BE2C (cell line): ENCODE data around the gene SH3PXD2B.

Source experiments
- DNase-seq: peaks from one replicate; pipeline ENCODE4 v3.0.0-alpha.2; 2020
- H3K27me3 ChIP-seq: fragments of 250-450 bp; sonication (Bioruptor Pico); 2 replicates; pipeline ENCODE4 v1.5.1; 2020; ENCODE audit warnings: mild to moderate bottlenecking
- H3K36me3 ChIP-seq: fragments of 250-450 bp; sonication (Bioruptor Pico); 2 replicates; pipeline ENCODE4 v1.5.1; 2020; ENCODE audit warnings: mild to moderate bottlenecking
- H3K4me1 ChIP-seq: fragments of 250-450 bp; sonication (Bioruptor Pico); 2 replicates; pipeline ENCODE4 v1.5.1; 2020
- H3K4me3 ChIP-seq: 2 replicates; pipeline ENCODE4 v1.5.1; 2011; ENCODE audit warnings: low read depth, low read length
- H3K9me3 ChIP-seq: fragments of 250-450 bp; sonication (Bioruptor Pico); 2 replicates; pipeline ENCODE4 v1.5.1; 2020
- TF ChIP-seq, protein P1 (sequence below): IDR thresholded peaks from 2 replicates; pipeline ENCODE4 v1.5.1; 2012; ENCODE audit warnings: mild to moderate bottlenecking, low read depth, low read length

Gene SH3PXD2B

DNA sequence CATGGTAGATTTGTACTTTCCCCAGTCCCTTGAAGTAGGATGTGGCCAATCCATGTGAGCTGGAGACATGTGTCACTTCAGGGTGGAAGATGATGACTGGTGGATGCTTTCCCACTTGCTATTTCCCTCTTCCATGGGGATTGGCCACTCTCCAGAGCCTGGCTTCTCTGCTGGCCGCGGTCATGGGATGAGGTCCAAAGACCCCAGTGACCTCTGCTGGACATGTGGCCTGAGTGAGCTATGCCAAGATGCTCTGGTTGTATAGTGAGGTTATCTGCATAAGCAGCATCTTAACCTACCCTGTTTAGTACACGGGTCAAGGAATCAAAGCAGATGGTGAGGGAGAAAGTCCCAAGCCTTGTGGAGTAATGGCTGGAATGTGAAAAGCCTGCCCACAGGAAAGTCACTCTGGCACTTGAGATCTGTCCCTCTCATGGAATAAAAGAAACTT is 47.1 kb downstream of the SH3PXD2B start:
- H3K4me3 ChIP-seq: no peak overlapping the region
- H3K9me3 ChIP-seq: no peaks in the 10 kb centered on the region
- no peaks in the 10 kb centered on the region for H3K4me1 ChIP-seq
- DNase-seq: no peak
- TF ChIP-seq, protein P1, sequence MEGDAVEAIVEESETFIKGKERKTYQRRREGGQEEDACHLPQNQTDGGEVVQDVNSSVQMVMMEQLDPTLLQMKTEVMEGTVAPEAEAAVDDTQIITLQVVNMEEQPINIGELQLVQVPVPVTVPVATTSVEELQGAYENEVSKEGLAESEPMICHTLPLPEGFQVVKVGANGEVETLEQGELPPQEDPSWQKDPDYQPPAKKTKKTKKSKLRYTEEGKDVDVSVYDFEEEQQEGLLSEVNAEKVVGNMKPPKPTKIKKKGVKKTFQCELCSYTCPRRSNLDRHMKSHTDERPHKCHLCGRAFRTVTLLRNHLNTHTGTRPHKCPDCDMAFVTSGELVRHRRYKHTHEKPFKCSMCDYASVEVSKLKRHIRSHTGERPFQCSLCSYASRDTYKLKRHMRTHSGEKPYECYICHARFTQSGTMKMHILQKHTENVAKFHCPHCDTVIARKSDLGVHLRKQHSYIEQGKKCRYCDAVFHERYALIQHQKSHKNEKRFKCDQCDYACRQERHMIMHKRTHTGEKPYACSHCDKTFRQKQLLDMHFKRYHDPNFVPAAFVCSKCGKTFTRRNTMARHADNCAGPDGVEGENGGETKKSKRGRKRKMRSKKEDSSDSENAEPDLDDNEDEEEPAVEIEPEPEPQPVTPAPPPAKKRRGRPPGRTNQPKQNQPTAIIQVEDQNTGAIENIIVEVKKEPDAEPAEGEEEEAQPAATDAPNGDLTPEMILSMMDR: no peak
- H3K27me3 ChIP-seq: no peaks in the 10 kb centered on the region
- no peaks in the 10 kb centered on the region for H3K36me3 ChIP-seq

DNA sequence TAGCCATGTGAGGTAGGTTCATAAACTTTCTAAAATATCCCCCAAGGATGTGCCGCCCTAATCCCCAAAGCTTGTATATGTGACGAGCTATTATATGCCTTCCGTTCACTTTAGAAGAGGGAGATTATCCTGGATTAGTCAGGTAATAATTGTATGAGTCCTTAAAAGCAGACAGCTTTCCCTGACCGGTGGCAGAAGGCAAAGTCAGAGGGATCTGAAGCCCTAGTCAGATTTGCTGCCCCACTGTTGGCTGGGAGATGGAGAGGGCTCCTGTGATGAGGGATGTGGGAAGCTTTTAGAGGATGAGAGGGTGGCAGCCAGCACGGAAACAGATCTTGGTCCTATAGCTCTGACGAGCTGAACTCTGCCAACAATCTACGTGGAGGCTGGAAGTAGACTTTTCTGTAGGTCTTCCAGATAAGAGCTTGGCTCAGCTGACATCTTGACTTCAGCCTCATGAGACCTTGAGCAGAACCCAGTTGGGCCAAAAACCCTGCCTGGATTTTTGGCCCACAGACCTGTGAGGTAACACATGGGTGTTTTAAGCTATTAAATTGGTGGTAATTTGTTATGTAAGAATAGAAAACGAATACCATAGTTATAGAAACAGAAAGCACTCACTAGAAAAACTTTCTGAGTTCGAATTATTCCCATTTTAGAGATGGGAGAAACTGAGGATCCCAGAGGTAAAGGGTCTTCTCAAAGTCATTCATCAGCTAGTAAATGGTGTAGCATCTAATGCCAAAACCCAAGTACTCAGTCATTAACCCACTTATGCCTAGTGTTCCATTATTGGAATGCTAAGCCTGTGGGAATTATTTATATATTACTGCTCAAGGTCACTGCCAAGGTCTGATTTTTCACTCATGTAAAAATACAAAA is 48.9 kb downstream of the SH3PXD2B start:
- no peak overlapping the region for H3K4me3 ChIP-seq
- no peaks in the 10 kb centered on the region for H3K36me3 ChIP-seq
- DNase-seq: no peak
- no peaks in the 10 kb centered on the region for H3K9me3 ChIP-seq
- TF ChIP-seq, protein P1: no peak
- peaks cover 1% of the 10 kb centered on the region; the same call in 1 of the 2 replicates for H3K4me1 ChIP-seq
- H3K27me3 ChIP-seq: no peaks in the 10 kb centered on the region

DNA sequence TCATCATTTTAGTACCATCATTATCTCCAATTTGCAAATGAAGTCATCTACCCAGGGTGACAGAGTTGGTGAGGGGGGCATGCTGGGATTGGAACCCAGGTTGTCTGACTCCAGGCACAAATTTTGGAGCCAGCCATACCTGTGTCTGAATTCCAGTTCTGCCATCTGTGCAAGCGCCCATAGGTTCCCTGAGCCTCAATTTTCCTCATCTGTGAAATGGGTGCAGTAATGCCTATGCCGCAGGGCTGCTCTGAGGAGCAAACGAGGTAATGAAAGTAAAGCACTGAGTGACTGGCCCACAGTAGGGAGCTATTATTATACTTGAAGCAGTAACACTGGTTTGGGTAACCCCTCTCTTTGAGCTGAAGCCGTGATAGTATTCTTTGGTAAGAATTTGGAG is 49.6 kb downstream of the SH3PXD2B start:
- H3K9me3 ChIP-seq: no peaks in the 10 kb centered on the region
- H3K36me3 ChIP-seq: no peaks in the 10 kb centered on the region
- H3K27me3 ChIP-seq: no peaks in the 10 kb centered on the region

DNA sequence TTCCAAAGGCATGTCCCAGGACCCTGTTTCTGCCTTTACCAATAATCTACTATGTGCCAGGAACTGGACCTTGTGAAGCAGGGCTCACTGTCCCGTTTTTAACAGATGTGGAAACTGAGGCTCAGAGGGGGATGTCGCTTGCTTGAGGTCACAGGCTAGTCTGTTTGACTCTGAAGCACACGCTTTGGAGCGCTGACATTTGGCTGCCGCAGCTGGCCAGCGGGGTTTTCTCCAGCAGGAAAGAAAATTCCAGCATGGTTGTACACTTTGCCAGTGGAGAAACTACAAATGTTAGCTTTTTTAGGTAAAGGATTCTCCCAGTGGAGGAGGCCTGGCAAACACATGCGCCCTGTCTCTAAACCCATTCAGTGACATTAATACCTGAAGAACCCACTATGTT is 50.5 kb downstream of the SH3PXD2B start:
- TF ChIP-seq, protein P1: no peak
- Histone ChIP-seq H3K4me3 (no peak overlapping the region), H3K4me1 (peaks cover 4% of the 10 kb centered on the region; the same call in 1 of the 2 replicates), H3K27me3 (no peaks in the 10 kb centered on the region), H3K9me3 (no peaks in the 10 kb centered on the region), H3K36me3 (no peaks in the 10 kb centered on the region)
- no peak for DNase-seq

More for the DNA sequence above, 49.6 kb downstream of the SH3PXD2B start:
- TF ChIP-seq, protein P1: no peak
- peaks cover 4% of the 10 kb centered on the region; the same call in 1 of the 2 replicates for H3K4me1 ChIP-seq
- no peak for DNase-seq
- H3K4me3 ChIP-seq: no peak overlapping the region

DNA sequence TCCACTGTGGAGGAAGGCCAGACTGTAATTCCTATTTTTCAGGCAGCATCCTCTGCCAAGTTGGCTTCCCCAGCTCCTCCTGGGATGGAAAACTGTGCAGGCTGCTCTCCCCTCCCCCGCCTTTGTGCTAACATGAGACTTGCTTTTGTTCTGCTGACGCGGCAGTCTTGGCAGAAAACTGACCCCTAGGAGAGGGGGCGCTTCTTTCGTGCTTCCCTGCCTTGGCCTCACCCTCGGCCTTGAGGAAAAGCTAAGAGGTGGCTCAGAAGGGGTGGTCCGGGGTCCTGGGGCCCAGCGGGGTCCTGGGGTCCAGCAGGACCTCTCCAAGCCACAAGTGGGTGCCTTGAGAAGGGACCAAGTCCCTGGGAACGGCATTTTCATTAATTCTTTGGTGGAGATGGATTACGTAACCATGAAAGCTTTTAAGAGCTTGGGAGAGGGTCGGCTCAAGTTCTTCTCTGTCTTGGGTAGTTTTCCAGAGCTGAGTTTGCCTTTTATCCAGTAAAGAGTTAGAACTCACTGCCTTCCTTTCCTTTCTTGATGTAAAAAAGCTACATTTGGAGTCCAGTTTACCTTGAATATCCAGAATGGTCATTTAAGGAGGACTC is 51.0 kb downstream of the SH3PXD2B start:
- peak; percentile 23 for DNase-seq
- TF ChIP-seq, protein P1: no peak
- H3K36me3 ChIP-seq: no peaks in the 10 kb centered on the region
- H3K9me3 ChIP-seq: no peaks in the 10 kb centered on the region
- H3K4me1 ChIP-seq: peaks cover 4% of the 10 kb centered on the region; the same call in 1 of the 2 replicates
- H3K27me3 ChIP-seq: no peaks in the 10 kb centered on the region
- no peak overlapping the region for H3K4me3 ChIP-seq
